ENCODE data around the gene SPOCK1. TPM values are rescaled to one million over a fixed set of nuclear protein-coding genes. Genes with fewer than 3 reads are reported as not detected.

Gene SPOCK1
- total and polyA plus RNA-seq, 2 of the 4 experiments (the other 2 are of a cell fraction), result 5.0 to 20.3 TPM

DNA sequence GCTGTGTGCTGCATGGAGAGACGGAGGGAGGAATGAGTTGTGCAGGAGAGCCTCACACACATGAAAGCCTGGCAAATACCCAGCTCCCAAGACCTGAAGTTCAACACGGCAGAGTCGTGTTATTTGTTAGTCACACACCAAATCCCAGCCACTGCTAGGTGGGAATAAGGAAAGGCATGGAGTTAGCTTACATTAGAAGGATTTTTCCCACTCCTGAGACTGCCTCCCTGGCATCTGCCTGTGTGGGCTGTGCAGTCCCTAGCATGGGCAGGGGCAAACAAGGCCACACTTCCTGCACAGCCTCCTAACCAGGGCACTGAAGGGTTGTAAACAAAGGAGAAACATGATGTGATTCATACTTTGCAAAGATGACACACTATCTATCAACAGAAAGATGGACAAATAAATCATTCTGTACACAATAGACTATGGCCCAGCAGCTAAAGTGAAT, 306.8 kb downstream of the SPOCK1 start:
- ATAC-seq (ENCODE audit: low read depth), result peak; percentile 33; the same call in 1 of the 2 replicates
- intact Hi-C loops (cut with micrococcal nuclease), result no loop called here

More for the DNA sequence above, 306.8 kb downstream of the SPOCK1 start:
- Histone ChIP-seq H3K9me3 (ENCODE audit: control insufficient read depth, insufficient read depth, low read length) (no peaks in the 10 kb centered on the region), H3K4me2 (ENCODE audit: low read depth, low read length) (no peak overlapping the region), H3K4me1 (ENCODE audit: control insufficient read depth, insufficient read depth, low read length) (peaks cover 4% of the 10 kb centered on the region; the same call in 1 of the 2 replicates), H3K27me3 (ENCODE audit: control insufficient read depth, insufficient read depth, low read length) (no peaks in the 10 kb centered on the region), H2AK9ac (replicated peaks; ENCODE audit: low read depth, low read length, poor library complexity) (no peak overlapping the region), H3K27ac (ENCODE audit: insufficient read depth, low read length) (no peak overlapping the region), H3K4ac (ENCODE audit: low read depth, low read length) (no peak overlapping the region), H3K4me3 (ENCODE audit: insufficient read depth, low read depth, low read length) (no peak overlapping the region), H3K56ac (ENCODE audit: extremely low read depth, insufficient read depth, low read length) (no peak overlapping the region), H3K14ac (replicated peaks; ENCODE audit: low read depth, low read length) (no peak overlapping the region), H4K5ac (ENCODE audit: low read depth, low read length) (no peak overlapping the region), H2BK20ac (ENCODE audit: low read depth, low read length) (no peak overlapping the region), H3K9ac (ENCODE audit: low read depth, low read length) (no peak overlapping the region), H2AK5ac (ENCODE audit: low read depth, low read length) (no peak overlapping the region), H2BK15ac (ENCODE audit: low read depth, low read length) (no peak overlapping the region), H3K9me1 (ENCODE audit: insufficient read depth, low read length) (no peaks in the 10 kb centered on the region; the same call in 1 of the 2 replicates), H3K79me1 (ENCODE audit: low read depth in 1 of 2, low read length in 2 of 2) (no peaks in the 10 kb centered on the region), H3K23ac (ENCODE audit: low read depth, low read length) (no peak overlapping the region), H3K36me3 (ENCODE audit: control insufficient read depth, insufficient read depth, low read length) (no peaks in the 10 kb centered on the region), H4K20me1 (ENCODE audit: insufficient read depth, low read length) (no peaks in the 10 kb centered on the region), H2BK5ac (ENCODE audit: low read depth, low read length, poor library complexity, severe bottlenecking) (no peak overlapping the region), H3K18ac (ENCODE audit: low read depth, low read length) (no peak overlapping the region), H2BK120ac (ENCODE audit: low read depth, low read length) (no peak overlapping the region; the same call in 1 of the 2 replicates), H2AFZ (replicated peaks; ENCODE audit: low read length, poor library complexity) (peak overlapping the region; percentile 9), H4K91ac (ENCODE audit: insufficient read depth, low read depth, low read length) (no peak overlapping the region), H4K8ac (ENCODE audit: low read depth in 2 of 2, low read length in 2 of 2) (no peak overlapping the region)
- POLR2A ChIA-PET (ENCODE audit: unreplicated experiment), result no interaction called here
- no CpG with 5 or more reads among the region's 3 CpGs for WGBS, 2 experiments (ENCODE audit: extremely low coverage in 2 of 2, insufficient read length in 1 of 2)
- CTCF ChIA-PET, result interaction anchor here (1.1 kb wide), 1 partner anchor 50 kb away, joined by 3 read pairs; no protein-coding TSS in a partner anchor
- dilution Hi-C loops (cut with HindIII; ENCODE audit: low sequenced_read_pairs, unreplicated experiment) (no loop called here), in situ Hi-C loops (cut with MboI; ENCODE audit: low sequenced_read_pairs) (no loop called here)
- DNase-seq, result peak; percentile 73
- BruUV-seq (replicated peaks), result no TSS peak
- TF ChIP-seq RFX5 (IDR thresholded peaks at IDR 0.05; ENCODE audit: low read depth, low read length) (no peak), RCOR1 (IDR thresholded peaks at IDR 0.05; ENCODE audit: insufficient replicate concordance, low read length) (no peak), FOS (IDR thresholded peaks at IDR 0.05; ENCODE audit: low read depth, low read length) (peak; percentile 22; the same call in 1 of the 2 replicates), BHLHE40 (IDR thresholded peaks at IDR 0.05; ENCODE audit: low read depth, low read length) (no peak), MAZ (IDR thresholded peaks at IDR 0.05; ENCODE audit: borderline replicate concordance, low read depth, low read length) (no peak), CHD1 (IDR thresholded peaks at IDR 0.05; ENCODE audit: low read depth, low read length) (no peak)
- TF ChIP-seq, protein P1, sequence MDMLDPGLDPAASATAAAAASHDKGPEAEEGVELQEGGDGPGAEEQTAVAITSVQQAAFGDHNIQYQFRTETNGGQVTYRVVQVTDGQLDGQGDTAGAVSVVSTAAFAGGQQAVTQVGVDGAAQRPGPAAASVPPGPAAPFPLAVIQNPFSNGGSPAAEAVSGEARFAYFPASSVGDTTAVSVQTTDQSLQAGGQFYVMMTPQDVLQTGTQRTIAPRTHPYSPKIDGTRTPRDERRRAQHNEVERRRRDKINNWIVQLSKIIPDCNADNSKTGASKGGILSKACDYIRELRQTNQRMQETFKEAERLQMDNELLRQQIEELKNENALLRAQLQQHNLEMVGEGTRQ (IDR thresholded peaks at IDR 0.05; ENCODE audit: low read depth, low read length), result no peak
- TF ChIP-seq, protein P2, sequence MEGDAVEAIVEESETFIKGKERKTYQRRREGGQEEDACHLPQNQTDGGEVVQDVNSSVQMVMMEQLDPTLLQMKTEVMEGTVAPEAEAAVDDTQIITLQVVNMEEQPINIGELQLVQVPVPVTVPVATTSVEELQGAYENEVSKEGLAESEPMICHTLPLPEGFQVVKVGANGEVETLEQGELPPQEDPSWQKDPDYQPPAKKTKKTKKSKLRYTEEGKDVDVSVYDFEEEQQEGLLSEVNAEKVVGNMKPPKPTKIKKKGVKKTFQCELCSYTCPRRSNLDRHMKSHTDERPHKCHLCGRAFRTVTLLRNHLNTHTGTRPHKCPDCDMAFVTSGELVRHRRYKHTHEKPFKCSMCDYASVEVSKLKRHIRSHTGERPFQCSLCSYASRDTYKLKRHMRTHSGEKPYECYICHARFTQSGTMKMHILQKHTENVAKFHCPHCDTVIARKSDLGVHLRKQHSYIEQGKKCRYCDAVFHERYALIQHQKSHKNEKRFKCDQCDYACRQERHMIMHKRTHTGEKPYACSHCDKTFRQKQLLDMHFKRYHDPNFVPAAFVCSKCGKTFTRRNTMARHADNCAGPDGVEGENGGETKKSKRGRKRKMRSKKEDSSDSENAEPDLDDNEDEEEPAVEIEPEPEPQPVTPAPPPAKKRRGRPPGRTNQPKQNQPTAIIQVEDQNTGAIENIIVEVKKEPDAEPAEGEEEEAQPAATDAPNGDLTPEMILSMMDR (conservative IDR thresholded peaks at IDR 0.05; ENCODE audit: low read depth, low read length), result no peak
- TF ChIP-seq, protein P3, sequence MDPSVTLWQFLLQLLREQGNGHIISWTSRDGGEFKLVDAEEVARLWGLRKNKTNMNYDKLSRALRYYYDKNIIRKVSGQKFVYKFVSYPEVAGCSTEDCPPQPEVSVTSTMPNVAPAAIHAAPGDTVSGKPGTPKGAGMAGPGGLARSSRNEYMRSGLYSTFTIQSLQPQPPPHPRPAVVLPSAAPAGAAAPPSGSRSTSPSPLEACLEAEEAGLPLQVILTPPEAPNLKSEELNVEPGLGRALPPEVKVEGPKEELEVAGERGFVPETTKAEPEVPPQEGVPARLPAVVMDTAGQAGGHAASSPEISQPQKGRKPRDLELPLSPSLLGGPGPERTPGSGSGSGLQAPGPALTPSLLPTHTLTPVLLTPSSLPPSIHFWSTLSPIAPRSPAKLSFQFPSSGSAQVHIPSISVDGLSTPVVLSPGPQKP (IDR thresholded peaks at IDR 0.05; ENCODE audit: borderline replicate concordance, low read depth, low read length), result no peak

All from IMR-90 (cell line).